Measurements from ENCODE around the gene CD47.

- TF ChIP-seq, protein P1, sequence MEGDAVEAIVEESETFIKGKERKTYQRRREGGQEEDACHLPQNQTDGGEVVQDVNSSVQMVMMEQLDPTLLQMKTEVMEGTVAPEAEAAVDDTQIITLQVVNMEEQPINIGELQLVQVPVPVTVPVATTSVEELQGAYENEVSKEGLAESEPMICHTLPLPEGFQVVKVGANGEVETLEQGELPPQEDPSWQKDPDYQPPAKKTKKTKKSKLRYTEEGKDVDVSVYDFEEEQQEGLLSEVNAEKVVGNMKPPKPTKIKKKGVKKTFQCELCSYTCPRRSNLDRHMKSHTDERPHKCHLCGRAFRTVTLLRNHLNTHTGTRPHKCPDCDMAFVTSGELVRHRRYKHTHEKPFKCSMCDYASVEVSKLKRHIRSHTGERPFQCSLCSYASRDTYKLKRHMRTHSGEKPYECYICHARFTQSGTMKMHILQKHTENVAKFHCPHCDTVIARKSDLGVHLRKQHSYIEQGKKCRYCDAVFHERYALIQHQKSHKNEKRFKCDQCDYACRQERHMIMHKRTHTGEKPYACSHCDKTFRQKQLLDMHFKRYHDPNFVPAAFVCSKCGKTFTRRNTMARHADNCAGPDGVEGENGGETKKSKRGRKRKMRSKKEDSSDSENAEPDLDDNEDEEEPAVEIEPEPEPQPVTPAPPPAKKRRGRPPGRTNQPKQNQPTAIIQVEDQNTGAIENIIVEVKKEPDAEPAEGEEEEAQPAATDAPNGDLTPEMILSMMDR (IDR thresholded peaks at IDR 0.05), result no peak
- TF ChIP-seq POLR2A (IDR thresholded peaks at IDR 0.05) (no peak), POLR2AphosphoS5 (IDR thresholded peaks at IDR 0.05) (no peak), EP300 (IDR thresholded peaks at IDR 0.05) (no peak)
Observed at GRCh38 chr3:108117241-108117775, 26.5 kb upstream of the CD47 start.

Data from sigmoid colon (tissue), 4 donors.